Measurements from ENCODE around the gene DEFB113. TPM values are rescaled to one million over a fixed set of nuclear protein-coding genes. Genes with fewer than 3 reads are reported as not detected.

The DEFB113 gene
- total RNA-seq, 1 experiment from 2014 or later, result not detected

- Histone ChIP-seq H2AK5ac (ENCODE audit: insufficient read length, low read length) (no peak overlapping the region), H3T11ph (ENCODE audit: low read length) (no peak overlapping the region), H3K79me2 (ENCODE audit: insufficient read depth, low read length) (no peaks in the 10 kb centered on the region), H3K18ac (ENCODE audit: insufficient read length, low read depth, low read length) (no peak overlapping the region), H2BK5ac (ENCODE audit: insufficient read length, low read length) (no peak overlapping the region), H4K5ac (ENCODE audit: insufficient read length, low read depth, low read length) (no peak overlapping the region), H2AFZ (ENCODE audit: low read length) (no peak overlapping the region), H3K27ac (ENCODE audit: insufficient read length, low read depth, low read length) (no peak overlapping the region), H2BK15ac (ENCODE audit: low read depth, low read length) (no peak overlapping the region), H2BK120ac (ENCODE audit: low read depth, low read length, poor library complexity, severe bottlenecking) (no peak overlapping the region), H3K23me2 (ENCODE audit: insufficient read length, low read depth, low read length, poor library complexity, severe bottlenecking) (no peaks in the 10 kb centered on the region), H4K91ac (ENCODE audit: insufficient read length, low read depth, low read length) (no peak overlapping the region), H2BK12ac (ENCODE audit: insufficient read length, low read depth, low read length) (no peak overlapping the region), H3K23ac (ENCODE audit: insufficient read length, low read depth, low read length) (no peak overlapping the region), H4K20me1 (ENCODE audit: control insufficient read depth, insufficient read depth, insufficient read length) (no peaks in the 10 kb centered on the region), H3K14ac (ENCODE audit: insufficient read depth, low read length) (no peak overlapping the region), H3K79me1 (ENCODE audit: insufficient read depth, low read depth, low read length, poor library complexity, severe bottlenecking) (no peaks in the 10 kb centered on the region), H2BK20ac (ENCODE audit: low read depth, low read length, poor library complexity, severe bottlenecking) (no peak overlapping the region), H3K4ac (ENCODE audit: low read depth, low read length) (no peak overlapping the region), H3K4me2 (ENCODE audit: insufficient read depth, insufficient read length, low read length) (no peak overlapping the region), H3K9me3 (ENCODE audit: control insufficient read depth, low read depth, low read length) (no peaks in the 10 kb centered on the region), H4K8ac (replicated peaks; ENCODE audit: insufficient read length, low read depth, low read length) (no peak overlapping the region), H3K56ac (ENCODE audit: insufficient read length, low read depth, low read length) (no peak overlapping the region), H3K27me3 (ENCODE audit: insufficient read depth, low read length) (no peaks in the 10 kb centered on the region), H3K9ac (ENCODE audit: extremely low read depth, insufficient read length, low read length) (no peak overlapping the region), H3K4me1 (ENCODE audit: insufficient read depth, low read length) (no peaks in the 10 kb centered on the region; the same call in 1 of the 2 replicates)
- TF ChIP-seq, protein P1, sequence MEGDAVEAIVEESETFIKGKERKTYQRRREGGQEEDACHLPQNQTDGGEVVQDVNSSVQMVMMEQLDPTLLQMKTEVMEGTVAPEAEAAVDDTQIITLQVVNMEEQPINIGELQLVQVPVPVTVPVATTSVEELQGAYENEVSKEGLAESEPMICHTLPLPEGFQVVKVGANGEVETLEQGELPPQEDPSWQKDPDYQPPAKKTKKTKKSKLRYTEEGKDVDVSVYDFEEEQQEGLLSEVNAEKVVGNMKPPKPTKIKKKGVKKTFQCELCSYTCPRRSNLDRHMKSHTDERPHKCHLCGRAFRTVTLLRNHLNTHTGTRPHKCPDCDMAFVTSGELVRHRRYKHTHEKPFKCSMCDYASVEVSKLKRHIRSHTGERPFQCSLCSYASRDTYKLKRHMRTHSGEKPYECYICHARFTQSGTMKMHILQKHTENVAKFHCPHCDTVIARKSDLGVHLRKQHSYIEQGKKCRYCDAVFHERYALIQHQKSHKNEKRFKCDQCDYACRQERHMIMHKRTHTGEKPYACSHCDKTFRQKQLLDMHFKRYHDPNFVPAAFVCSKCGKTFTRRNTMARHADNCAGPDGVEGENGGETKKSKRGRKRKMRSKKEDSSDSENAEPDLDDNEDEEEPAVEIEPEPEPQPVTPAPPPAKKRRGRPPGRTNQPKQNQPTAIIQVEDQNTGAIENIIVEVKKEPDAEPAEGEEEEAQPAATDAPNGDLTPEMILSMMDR (conservative IDR thresholded peaks at IDR 0.05), result no peak
- H3K4me1 Mint-ChIP-seq, result peaks cover 0 to 4% of the 10 kb centered on the region in 2 experiments; a peak in 2 of 4 replicates
- no peak overlapping the region for H3K4me3 Mint-ChIP-seq
- no peak overlapping the region for H3K27ac Mint-ChIP-seq
- DNase-seq, result no peak
- no peaks in the 10 kb centered on the region for H3K36me3 Mint-ChIP-seq (ENCODE audit: insufficient read depth in 1 of 3, low read depth in 3 of 3)
- H3K27me3 Mint-ChIP-seq (ENCODE audit: low read depth), result no peaks in the 10 kb centered on the region
- H3K9me3 Mint-ChIP-seq, result peaks cover 0 to 4% of the 10 kb centered on the region in 2 experiments; a peak in 1 of 5 replicates
- no CpG with 5 or more reads among the region's 1 CpG for WGBS (ENCODE audit: extremely low coverage, insufficient read length, low lambda C conversion rate)
These were observed 11.5 kb upstream of the DEFB113 start for GRCh38 chr6:49980898-49981297.
